Hematopoietic multipotent progenitor cell treated with erythropoietin and hydrocortisone succinate and interleukin-3 and kit ligand, for 15 days (in vitro differentiated cells): ENCODE measurements around the gene CAMTA1.

Experiments used
- DNase-seq: peaks from one replicate; pipeline ENCODE4 v3.0.0-alpha.2; 2015; ENCODE audit warnings: low spot score

The CAMTA1 gene

GRCh38 chr1:7435276-7436055 lies 650.2 kb downstream of the CAMTA1 start:
- no peak for DNase-seq

- no peak for DNase-seq
Measured at GRCh38 chr1:7436056-7437005, 651.1 kb downstream of the CAMTA1 start.

- no peak for DNase-seq
Measured at GRCh38 chr1:7437036-7437435, 651.8 kb downstream of the CAMTA1 start.

- DNase-seq: no peak
Measured at GRCh38 chr1:7437608-7438395, 652.5 kb downstream of the CAMTA1 start.

- no peak for DNase-seq
Measured at GRCh38 chr1:7438396-7438785, 653.1 kb downstream of the CAMTA1 start.

- no peak for DNase-seq
Measured at GRCh38 chr1:7438921-7439655, 653.8 kb downstream of the CAMTA1 start.

- DNase-seq: no peak
Measured at GRCh38 chr1:7440154-7440553, 654.9 kb downstream of the CAMTA1 start.

- DNase-seq: no peak
Measured at GRCh38 chr1:7441143-7441841, 656.0 kb downstream of the CAMTA1 start.

GRCh38 chr1:7442036-7442435 lies 656.8 kb downstream of the CAMTA1 start:
- no peak for DNase-seq

GRCh38 chr1:7442918-7443317 lies 657.7 kb downstream of the CAMTA1 start:
- DNase-seq: no peak

- no peak for DNase-seq
Measured at GRCh38 chr1:7444363-7444762, 659.1 kb downstream of the CAMTA1 start.

GRCh38 chr1:7447093-7447492 lies 661.8 kb downstream of the CAMTA1 start:
- DNase-seq: no peak

- no peak for DNase-seq
Measured at GRCh38 chr1:7447736-7448135, 662.5 kb downstream of the CAMTA1 start.

GRCh38 chr1:7448986-7449385 lies 663.7 kb downstream of the CAMTA1 start:
- DNase-seq: no peak

GRCh38 chr1:7449750-7450149 lies 664.5 kb downstream of the CAMTA1 start:
- DNase-seq: no peak

GRCh38 chr1:7450838-7451237 lies 665.6 kb downstream of the CAMTA1 start:
- DNase-seq: no peak

GRCh38 chr1:7453038-7453437 lies 667.8 kb downstream of the CAMTA1 start:
- no peak for DNase-seq

GRCh38 chr1:7454052-7454815 lies 669.0 kb downstream of the CAMTA1 start:
- no peak for DNase-seq

GRCh38 chr1:7454895-7455784 lies 669.9 kb downstream of the CAMTA1 start:
- DNase-seq: no peak
